GM12878 (cell line): ENCODE data around the gene KRT80. TPM values are rescaled to one million over a fixed set of nuclear protein-coding genes. Genes with fewer than 3 reads are reported as not detected.

Source experiments
- ATAC-seq: fragments of 200-7000 bp; cut with Tn5 transposase; 3 replicates; pipeline ENCODE4 v1.9.1; 2020; ENCODE audit warnings: mild to moderate bottlenecking, moderate library complexity
- BruUV-seq: library from RNA; stranded (reverse); fragments of 400-500 nt; replicated peaks from 2 replicates; lab custom pipeline; 2021; lab: Mats Ljungman, UMichigan
- CTCF ChIA-PET: fragments of 300-600 bp; sonication (Branson Sonifier 250); formaldehyde crosslinking; extraction: SDS; loops from one replicate; lab custom pipeline; 2021; ENCODE audit warnings: inconsistent platforms; lab: Yijun Ruan, JAX
- POLR2A ChIA-PET: fragments of 350-600 bp; formaldehyde crosslinking; extraction: SDS; loops from one replicate; lab custom pipeline; 2021; ENCODE audit warnings: inconsistent platforms; lab: Charles Lee
- RAD21 ChIA-PET: fragments of 300-600 bp; sonication (Branson Sonifier 250); formaldehyde crosslinking; loops from one replicate; lab custom pipeline; 2023; ENCODE audit warnings: antibody characterized with exemption; ENCODE audit not compliant: unreplicated experiment; lab: Charles Lee
- SMC1A ChIA-PET: fragments of 300-600 bp; sonication (Branson Sonifier 250); formaldehyde crosslinking; loops from one replicate; lab custom pipeline; 2023; ENCODE audit not compliant: unreplicated experiment, uncharacterized antibody; lab: Charles Lee
- DNase-seq: peaks from one replicate; pipeline ENCODE4 v3.0.0-alpha.2; 2011; ENCODE audit warnings: low read depth, low spot score
- FAIRE-seq: peaks from 3 replicates; lab custom pipeline; 2011; peaks lifted over from hg19 to GRCh38; lab: Jason Lieb, UNC
- H2AFZ ChIP-seq: 2 replicates; pipeline ENCODE4 v1.6.0; 2011; ENCODE audit warnings: low read depth, low read length, control low read depth; ENCODE audit not compliant: control insufficient read depth
- H3K27ac ChIP-seq: 2 replicates; pipeline ENCODE4 v1.5.1; 2011; ENCODE audit warnings: control low read depth; ENCODE audit not compliant: control insufficient read depth, insufficient read depth
- H3K27me3 ChIP-seq, 2 experiments: replicated peaks in 1 of 2; 2 replicates each; pipeline versions ENCODE4 v1.6.0 to v1.6.1; 2011; ENCODE audit warnings: low read length in 1 of 2; ENCODE audit not compliant: control insufficient read depth in 2 of 2, insufficient read depth in 2 of 2
- H3K36me3 ChIP-seq, 2 experiments: 2 replicates each; pipeline ENCODE4 v1.5.1; 2011; ENCODE audit warnings: low read length in 1 of 2; ENCODE audit not compliant: control insufficient read depth in 2 of 2, insufficient read depth in 2 of 2
- H3K4me1 ChIP-seq: 2 replicates; pipeline ENCODE4 v1.6.1; 2011; ENCODE audit warnings: mild to moderate bottlenecking, low read length, moderate library complexity, mixed read lengths; ENCODE audit not compliant: control insufficient read depth, insufficient read depth
- H3K4me2 ChIP-seq: 2 replicates; pipeline ENCODE4 v1.6.0; 2011; ENCODE audit warnings: control low read depth; ENCODE audit not compliant: control insufficient read depth, insufficient read depth
- H3K4me3 ChIP-seq: fragments of 200-600 bp; sonication (generic); 2 replicates; pipeline ENCODE4 v1.5.1; 2016
- H3K79me2 ChIP-seq: 2 replicates; pipeline ENCODE4 v1.6.0; 2011; ENCODE audit warnings: low read length; ENCODE audit not compliant: control insufficient read depth, insufficient read depth
- H3K9ac ChIP-seq: 2 replicates; pipeline ENCODE4 v1.8.0; 2011; ENCODE audit warnings: low read length, control low read depth, mixed read lengths; ENCODE audit not compliant: control insufficient read depth, insufficient read depth
- H3K9me3 ChIP-seq: replicated peaks from 3 replicates; pipeline ENCODE4 v1.5.1; 2011; ENCODE audit warnings: mild to moderate bottlenecking, low read length; ENCODE audit not compliant: control insufficient read depth, insufficient read depth
- H4K20me1 ChIP-seq: 2 replicates; pipeline ENCODE4 v1.6.0; 2011; ENCODE audit not compliant: control insufficient read depth, insufficient read depth
- CBFB ChIP-seq: IDR thresholded peaks from 2 replicates; pipeline ENCODE4 v1.6.1; 2016; ENCODE audit warnings: antibody characterized with exemption, low read depth
- CEBPB ChIP-seq, 2 experiments: fragments of 150-350 bp in 1 of 2; IDR thresholded peaks; 2 replicates each; pipeline ENCODE4 v1.6.1; 2012 to 2014; ENCODE audit warnings: low read depth in 2 of 2, low read length in 2 of 2, borderline replicate concordance in 1 of 2, inconsistent platforms in 1 of 2
- CHD1 ChIP-seq: IDR thresholded peaks from 2 replicates; pipeline ENCODE4 v1.6.1; 2012; ENCODE audit warnings: low read depth, low read length, improper control_type of control experiment
- HCFC1 ChIP-seq: fragments of 150-350 bp; IDR thresholded peaks from 2 replicates; pipeline ENCODE4 v1.6.1; 2014; ENCODE audit warnings: low read length
- MEF2B ChIP-seq: fragments of 450-650 bp; IDR thresholded peaks from 2 replicates; pipeline ENCODE4 v1.6.1; 2018; ENCODE audit warnings: mild to moderate bottlenecking, moderate library complexity; ENCODE audit not compliant: partially characterized antibody, poor library complexity, severe bottlenecking
- POLR2AphosphoS2 ChIP-seq: IDR thresholded peaks from 2 replicates; pipeline ENCODE4 v1.6.1; 2011; ENCODE audit warnings: low read depth, mild to moderate bottlenecking, low read length, improper control_type of control experiment, moderate library complexity
- SMAD5 ChIP-seq: IDR thresholded peaks from 2 replicates; pipeline ENCODE4 v1.6.1; 2016; ENCODE audit warnings: antibody characterized with exemption, low read depth
- SREBF2 ChIP-seq: IDR thresholded peaks from 2 replicates; pipeline ENCODE4 v1.6.1; 2012; ENCODE audit warnings: mild to moderate bottlenecking, low read length
- WGBS: methylation state at CpG from one replicate; pipeline ENCODE4 v1.1.6; 2016; ENCODE audit warnings: low lambda C conversion rate; ENCODE audit not compliant: insufficient replicate concordance, insufficient coverage; ENCODE audit errors: missing lambda C conversion rate; 5-methylcytosine and 5-hydroxymethylcytosine counted together
- in situ Hi-C: fragments of 300-500 bp; cut with MboI; formaldehyde crosslinking; loops from 9 replicates; pipeline ENCODE4 v1.14.3; 2018; ENCODE audit warnings: mixed read lengths
- intact Hi-C: fragments of 100-400 bp; cut with micrococcal nuclease; formaldehyde crosslinking; loops from one replicate; pipeline ENCODE4 v1.14.2; 2022; ENCODE audit not compliant: unreplicated experiment
- polyA plus RNA-seq, 11 experiments: library from polyadenylated mRNA; depleted of rRNA in 4 of 11; unstranded in 6 of 11; stranded (reverse) in 5 of 11; fragments of >200 nt; fragmentation: Nextera tagmentation in 4 of 11; fragmentation: Illumina TruSeq in 1 of 11; extraction: Ambion mirVana in 4 of 11; extraction: Trizol in 1 of 11; gene quantifications; 1 replicate in 1 of 11; 2 replicates in 10 of 11; pipeline versions ENCODE4 v1.2.1 to v1.2.3, GENCODE V29; 2011 to 2016; ENCODE audit warnings: inconsistent platforms in 2 of 11, missing spikeins in 2 of 11, low read depth in 1 of 11
- total RNA-seq, 4 experiments: library from RNA; depleted of rRNA in 3 of 4; stranded (reverse); fragments of >200 nt in 3 of 4; fragmentation: Illumina TruSeq in 1 of 4; extraction: Trizol in 1 of 4; gene quantifications; 2 replicates each; pipeline versions ENCODE4 v1.2.1 to v1.2.3, GENCODE V29; 2013 to 2021
- TF ChIP-seq, protein P1 (sequence below): fragments of 450-650 bp; formaldehyde crosslinking; IDR thresholded peaks from 2 replicates; pipeline ENCODE4 v1.4.0; 2022; ENCODE audit warnings: mild to moderate bottlenecking, moderate library complexity
- TF ChIP-seq, protein P2 (sequence below): fragments of 450-650 bp; conservative IDR thresholded peaks from 2 replicates; pipeline ENCODE4 v1.6.1; 2017; ENCODE audit warnings: mild to moderate bottlenecking, moderate library complexity
- TF ChIP-seq, protein P3 (sequence below): fragments of 450-650 bp; IDR thresholded peaks from 2 replicates; pipeline ENCODE4 v1.6.1; 2017; ENCODE audit warnings: mild to moderate bottlenecking, moderate library complexity
- TF ChIP-seq, protein P4 (sequence below): IDR thresholded peaks from 2 replicates; pipeline ENCODE4 v1.6.1; 2011; ENCODE audit warnings: low read depth, low read length, improper control_type of control experiment, borderline replicate concordance

KRT80 gene
- total and polyA plus RNA-seq, 10 of the 15 experiments (the other 5 are each of a cell fraction or from before 2014, with no cell fraction given): 0.01 TPM; not detected in 9

DNA sequence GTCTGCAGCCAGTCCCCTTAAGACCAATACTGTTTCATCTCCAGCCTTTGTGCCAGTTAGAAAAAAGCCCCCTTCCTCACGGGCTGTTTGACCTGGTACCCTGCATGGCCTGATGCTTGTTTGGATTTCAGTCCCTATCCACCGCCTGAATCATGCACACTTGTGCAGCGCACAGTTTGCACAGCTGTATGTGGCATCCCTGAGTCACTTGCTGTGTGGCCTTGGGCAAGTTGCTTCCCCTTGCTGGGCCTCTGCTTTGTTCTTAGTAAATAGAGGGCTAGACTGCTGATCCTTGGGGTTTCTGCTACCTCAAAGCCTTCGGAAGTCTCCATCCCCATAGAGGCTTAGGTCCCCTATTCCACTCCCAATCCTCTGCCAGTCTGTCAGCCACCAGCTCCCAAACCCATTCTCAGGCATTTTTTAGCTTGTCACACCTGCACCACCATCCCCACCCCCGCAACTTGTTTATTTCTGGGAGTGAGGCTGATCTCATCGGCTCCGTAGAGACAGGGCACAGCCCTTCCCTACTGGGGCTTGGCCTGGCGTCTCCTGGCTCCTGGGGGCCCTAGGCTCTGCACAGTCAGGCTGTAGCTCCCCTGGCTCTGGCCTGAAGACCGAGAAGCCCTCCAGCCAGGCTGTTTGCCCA, 8.8 kb downstream of the KRT80 start (continued):
- TF ChIP-seq, protein P1, sequence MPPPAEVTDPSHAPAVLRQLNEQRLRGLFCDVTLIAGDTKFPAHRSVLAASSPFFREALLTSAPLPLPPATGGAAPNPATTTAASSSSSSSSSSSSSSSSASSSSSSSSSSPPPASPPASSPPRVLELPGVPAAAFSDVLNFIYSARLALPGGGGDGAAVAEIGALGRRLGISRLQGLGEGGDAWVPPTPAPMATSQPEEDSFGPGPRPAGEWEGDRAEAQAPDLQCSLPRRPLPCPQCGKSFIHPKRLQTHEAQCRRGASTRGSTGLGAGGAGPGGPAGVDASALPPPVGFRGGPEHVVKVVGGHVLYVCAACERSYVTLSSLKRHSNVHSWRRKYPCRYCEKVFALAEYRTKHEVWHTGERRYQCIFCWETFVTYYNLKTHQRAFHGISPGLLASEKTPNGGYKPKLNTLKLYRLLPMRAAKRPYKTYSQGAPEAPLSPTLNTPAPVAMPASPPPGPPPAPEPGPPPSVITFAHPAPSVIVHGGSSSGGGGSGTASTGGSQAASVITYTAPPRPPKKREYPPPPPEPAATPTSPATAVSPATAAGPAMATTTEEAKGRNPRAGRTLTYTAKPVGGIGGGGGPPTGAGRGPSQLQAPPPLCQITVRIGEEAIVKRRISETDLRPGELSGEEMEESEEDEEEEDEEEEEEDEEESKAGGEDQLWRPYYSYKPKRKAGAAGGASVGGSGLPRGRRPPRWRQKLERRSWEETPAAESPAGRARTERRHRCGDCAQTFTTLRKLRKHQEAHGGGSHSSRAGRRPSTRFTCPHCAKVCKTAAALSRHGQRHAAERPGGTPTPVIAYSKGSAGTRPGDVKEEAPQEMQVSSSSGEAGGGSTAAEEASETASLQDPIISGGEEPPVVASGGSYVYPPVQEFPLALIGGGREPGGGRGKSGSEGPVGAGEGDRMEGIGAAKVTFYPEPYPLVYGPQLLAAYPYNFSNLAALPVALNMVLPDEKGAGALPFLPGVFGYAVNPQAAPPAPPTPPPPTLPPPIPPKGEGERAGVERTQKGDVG (CRISPR knock-in tag): no peak
- TF ChIP-seq CEBPB (IDR thresholded peaks at IDR 0.05; ENCODE audit: borderline replicate concordance in 1 of 2, low read depth in 2 of 2, low read length in 2 of 2): no peak
- no peak for TF ChIP-seq POLR2AphosphoS2
- TF ChIP-seq, protein P2, sequence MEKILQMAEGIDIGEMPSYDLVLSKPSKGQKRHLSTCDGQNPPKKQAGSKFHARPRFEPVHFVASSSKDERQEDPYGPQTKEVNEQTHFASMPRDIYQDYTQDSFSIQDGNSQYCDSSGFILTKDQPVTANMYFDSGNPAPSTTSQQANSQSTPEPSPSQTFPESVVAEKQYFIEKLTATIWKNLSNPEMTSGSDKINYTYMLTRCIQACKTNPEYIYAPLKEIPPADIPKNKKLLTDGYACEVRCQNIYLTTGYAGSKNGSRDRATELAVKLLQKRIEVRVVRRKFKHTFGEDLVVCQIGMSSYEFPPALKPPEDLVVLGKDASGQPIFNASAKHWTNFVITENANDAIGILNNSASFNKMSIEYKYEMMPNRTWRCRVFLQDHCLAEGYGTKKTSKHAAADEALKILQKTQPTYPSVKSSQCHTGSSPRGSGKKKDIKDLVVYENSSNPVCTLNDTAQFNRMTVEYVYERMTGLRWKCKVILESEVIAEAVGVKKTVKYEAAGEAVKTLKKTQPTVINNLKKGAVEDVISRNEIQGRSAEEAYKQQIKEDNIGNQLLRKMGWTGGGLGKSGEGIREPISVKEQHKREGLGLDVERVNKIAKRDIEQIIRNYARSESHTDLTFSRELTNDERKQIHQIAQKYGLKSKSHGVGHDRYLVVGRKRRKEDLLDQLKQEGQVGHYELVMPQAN: no peak

DNA sequence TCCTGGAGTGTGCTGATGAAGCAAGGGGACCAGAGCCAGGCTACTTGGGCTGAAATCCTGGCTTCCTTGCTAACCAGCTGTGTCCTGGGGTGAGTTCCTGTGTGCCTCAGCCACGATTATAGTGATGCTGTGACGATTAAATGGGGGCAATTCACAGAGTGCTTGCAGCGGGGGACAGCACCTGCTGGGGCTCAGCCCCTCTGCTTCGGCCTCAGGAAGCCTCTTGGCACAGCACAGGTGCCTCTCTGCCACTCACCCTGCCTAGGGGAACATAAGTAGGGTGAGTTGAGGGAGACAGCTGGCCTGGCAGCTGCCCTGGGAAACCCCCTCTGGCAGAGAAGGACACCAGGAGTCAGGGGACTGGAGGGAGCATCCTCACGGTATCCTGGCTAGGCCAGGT, 9.4 kb downstream of the KRT80 start:
- ChIA-PET SMC1A (no interaction called here), CTCF (no interaction called here), POLR2A (no interaction called here), RAD21 (no interaction called here)
- WGBS: 3% methylated on average over 5 of the region's 5 CpGs
- no TSS peak for BruUV-seq
- H3K79me2 ChIP-seq: no peaks in the 10 kb centered on the region
- H3K27me3 ChIP-seq: no peaks in the 10 kb centered on the region; a peak in 1 of 4 replicates
- H2AFZ ChIP-seq: no peak overlapping the region
- H3K4me1 ChIP-seq: no peaks in the 10 kb centered on the region
- no peak overlapping the region for H3K4me2 ChIP-seq
- no peak overlapping the region for H3K9ac ChIP-seq
- H3K27ac ChIP-seq: no peak overlapping the region
- H3K36me3 ChIP-seq: no peaks in the 10 kb centered on the region
- H4K20me1 ChIP-seq: no peaks in the 10 kb centered on the region
- ATAC-seq (no peak), DNase-seq (no peak), FAIRE-seq (no peak)
- no peak overlapping the region for H3K4me3 ChIP-seq
- intact Hi-C loops (no loop called here), in situ Hi-C loops (no loop called here)
- no peaks in the 10 kb centered on the region for H3K9me3 ChIP-seq
- TF ChIP-seq SREBF2 (no peak), CHD1 (no peak), CBFB (no peak), HCFC1 (no peak), MEF2B (no peak), SMAD5 (no peak)
- TF ChIP-seq, protein P3, sequence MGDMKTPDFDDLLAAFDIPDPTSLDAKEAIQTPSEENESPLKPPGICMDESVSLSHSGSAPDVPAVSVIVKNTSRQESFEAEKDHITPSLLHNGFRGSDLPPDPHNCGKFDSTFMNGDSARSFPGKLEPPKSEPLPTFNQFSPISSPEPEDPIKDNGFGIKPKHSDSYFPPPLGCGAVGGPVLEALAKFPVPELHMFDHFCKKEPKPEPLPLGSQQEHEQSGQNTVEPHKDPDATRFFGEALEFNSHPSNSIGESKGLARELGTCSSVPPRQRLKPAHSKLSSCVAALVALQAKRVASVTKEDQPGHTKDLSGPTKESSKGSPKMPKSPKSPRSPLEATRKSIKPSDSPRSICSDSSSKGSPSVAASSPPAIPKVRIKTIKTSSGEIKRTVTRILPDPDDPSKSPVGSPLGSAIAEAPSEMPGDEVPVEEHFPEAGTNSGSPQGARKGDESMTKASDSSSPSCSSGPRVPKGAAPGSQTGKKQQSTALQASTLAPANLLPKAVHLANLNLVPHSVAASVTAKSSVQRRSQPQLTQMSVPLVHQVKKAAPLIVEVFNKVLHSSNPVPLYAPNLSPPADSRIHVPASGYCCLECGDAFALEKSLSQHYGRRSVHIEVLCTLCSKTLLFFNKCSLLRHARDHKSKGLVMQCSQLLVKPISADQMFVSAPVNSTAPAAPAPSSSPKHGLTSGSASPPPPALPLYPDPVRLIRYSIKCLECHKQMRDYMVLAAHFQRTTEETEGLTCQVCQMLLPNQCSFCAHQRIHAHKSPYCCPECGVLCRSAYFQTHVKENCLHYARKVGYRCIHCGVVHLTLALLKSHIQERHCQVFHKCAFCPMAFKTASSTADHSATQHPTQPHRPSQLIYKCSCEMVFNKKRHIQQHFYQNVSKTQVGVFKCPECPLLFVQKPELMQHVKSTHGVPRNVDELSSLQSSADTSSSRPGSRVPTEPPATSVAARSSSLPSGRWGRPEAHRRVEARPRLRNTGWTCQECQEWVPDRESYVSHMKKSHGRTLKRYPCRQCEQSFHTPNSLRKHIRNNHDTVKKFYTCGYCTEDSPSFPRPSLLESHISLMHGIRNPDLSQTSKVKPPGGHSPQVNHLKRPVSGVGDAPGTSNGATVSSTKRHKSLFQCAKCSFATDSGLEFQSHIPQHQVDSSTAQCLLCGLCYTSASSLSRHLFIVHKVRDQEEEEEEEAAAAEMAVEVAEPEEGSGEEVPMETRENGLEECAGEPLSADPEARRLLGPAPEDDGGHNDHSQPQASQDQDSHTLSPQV: no peak
- TF ChIP-seq, protein P4, sequence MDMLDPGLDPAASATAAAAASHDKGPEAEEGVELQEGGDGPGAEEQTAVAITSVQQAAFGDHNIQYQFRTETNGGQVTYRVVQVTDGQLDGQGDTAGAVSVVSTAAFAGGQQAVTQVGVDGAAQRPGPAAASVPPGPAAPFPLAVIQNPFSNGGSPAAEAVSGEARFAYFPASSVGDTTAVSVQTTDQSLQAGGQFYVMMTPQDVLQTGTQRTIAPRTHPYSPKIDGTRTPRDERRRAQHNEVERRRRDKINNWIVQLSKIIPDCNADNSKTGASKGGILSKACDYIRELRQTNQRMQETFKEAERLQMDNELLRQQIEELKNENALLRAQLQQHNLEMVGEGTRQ: no peak
